ENCODE results near the gene BICRA.

The BICRA gene

GRCh38 chr19:47607564-47608073, 1.3 kb upstream of the BICRA start:
- H3K27ac ChIP-seq (ENCODE audit: low read length): peak overlapping the region; percentile 54
- H3K9ac ChIP-seq (ENCODE audit: low read depth, low read length): peak overlapping the region; percentile 93; the same call in 1 of the 2 replicates
- peaks cover 11% of the 10 kb centered on the region; the same call in 1 of the 2 replicates for H3K4me1 ChIP-seq (ENCODE audit: insufficient read depth, low read length)
- no peaks in the 10 kb centered on the region for H3K9me3 ChIP-seq (ENCODE audit: insufficient read depth, low read depth, low read length)
- no peaks in the 10 kb centered on the region for H3K36me3 ChIP-seq (ENCODE audit: insufficient read depth, low read depth, low read length)
- H3K4me3 ChIP-seq (ENCODE audit: low read length): peak overlapping the region; percentile 96
- H3K27me3 ChIP-seq (ENCODE audit: insufficient read depth, low read length): no peaks in the 10 kb centered on the region

- Histone ChIP-seq H3K27ac (ENCODE audit: low read length) (peak overlapping the region; percentile 54), H3K4me1 (ENCODE audit: insufficient read depth, low read length) (peaks cover 16% of the 10 kb centered on the region; the same call in 1 of the 2 replicates), H3K9ac (ENCODE audit: low read depth, low read length) (peak overlapping the region; percentile 93), H3K36me3 (ENCODE audit: insufficient read depth, low read depth, low read length) (no peaks in the 10 kb centered on the region), H3K4me3 (ENCODE audit: low read length) (peak overlapping the region; percentile 96), H3K9me3 (ENCODE audit: insufficient read depth, low read depth, low read length) (no peaks in the 10 kb centered on the region), H3K27me3 (ENCODE audit: insufficient read depth, low read length) (no peaks in the 10 kb centered on the region)
Observed at GRCh38 chr19:47608074-47608918, 638 bp upstream of the BICRA start.

DNA sequence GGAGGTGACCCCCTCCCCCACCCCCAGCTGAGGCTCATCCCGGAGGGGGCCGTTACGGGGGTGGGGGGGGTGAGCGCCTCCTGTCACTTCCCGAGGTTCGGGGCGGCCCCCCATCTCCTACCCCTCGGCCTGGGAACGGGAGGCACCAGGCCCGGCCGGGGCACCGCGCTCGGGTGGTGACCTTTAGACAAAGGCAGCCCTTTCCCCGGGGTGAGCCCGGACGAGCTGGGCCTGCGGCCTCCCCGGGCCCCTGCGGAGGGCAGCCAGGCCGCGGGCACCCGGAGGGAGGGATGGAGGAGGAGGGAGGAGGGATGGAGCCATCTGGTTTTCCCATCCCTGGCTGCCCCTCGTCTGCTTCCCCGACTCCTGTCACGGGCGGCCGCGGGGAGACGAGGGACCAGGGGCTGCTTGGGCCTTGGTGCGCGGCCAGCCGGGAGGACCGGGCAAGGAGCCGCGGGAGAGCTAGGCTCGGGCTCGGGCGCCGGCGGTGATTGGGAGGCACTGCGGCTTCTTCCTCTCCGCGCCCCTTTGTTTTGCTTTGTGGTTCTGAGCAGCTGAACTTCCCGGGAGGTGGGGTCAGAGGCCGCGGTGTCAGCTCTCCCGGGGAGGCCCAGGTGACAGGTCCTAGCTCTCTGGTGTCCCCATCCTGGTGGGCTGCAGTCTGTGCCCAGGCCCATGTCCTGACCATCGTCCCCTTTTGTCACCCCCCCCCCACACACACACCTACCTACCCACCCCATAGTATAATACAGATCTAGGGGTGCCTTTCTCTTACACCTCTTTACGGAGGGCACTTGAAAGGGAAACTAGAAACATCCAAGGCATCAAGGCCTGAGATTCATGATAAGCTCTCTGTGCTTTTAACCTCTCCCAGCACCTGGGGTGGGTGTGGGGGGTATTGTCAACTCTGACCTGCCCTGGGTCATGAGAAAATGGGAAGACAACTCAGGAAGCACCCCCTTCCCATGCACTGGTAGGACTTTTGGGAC, 1.3 kb downstream of the BICRA start:
- H3K36me3 ChIP-seq (ENCODE audit: insufficient read depth, low read depth, low read length): peaks cover 3% of the 10 kb centered on the region; the same call in 1 of the 2 replicates
- no peak overlapping the region for H3K27ac ChIP-seq (ENCODE audit: low read length)
- no peaks in the 10 kb centered on the region for H3K27me3 ChIP-seq (ENCODE audit: insufficient read depth, low read length)
- peak overlapping the region; percentile 83 for H3K9ac ChIP-seq (ENCODE audit: low read depth, low read length)
- no peaks in the 10 kb centered on the region for H3K9me3 ChIP-seq (ENCODE audit: insufficient read depth, low read depth, low read length)
- H3K4me3 ChIP-seq (ENCODE audit: low read length): peak overlapping the region; percentile 76
- peaks cover 24% of the 10 kb centered on the region; the same call in 1 of the 2 replicates for H3K4me1 ChIP-seq (ENCODE audit: insufficient read depth, low read length)

- H3K27me3 ChIP-seq (ENCODE audit: insufficient read depth, low read length): no peaks in the 10 kb centered on the region
- H3K9me3 ChIP-seq (ENCODE audit: insufficient read depth, low read depth, low read length): no peaks in the 10 kb centered on the region
- H3K36me3 ChIP-seq (ENCODE audit: insufficient read depth, low read depth, low read length): peaks cover 3% of the 10 kb centered on the region; the same call in 1 of the 2 replicates
- H3K4me3 ChIP-seq (ENCODE audit: low read length): peak overlapping the region; percentile 76
- H3K4me1 ChIP-seq (ENCODE audit: insufficient read depth, low read length): peaks cover 24% of the 10 kb centered on the region; the same call in 1 of the 2 replicates
- H3K27ac ChIP-seq (ENCODE audit: low read length): no peak overlapping the region
- H3K9ac ChIP-seq (ENCODE audit: low read depth, low read length): peak overlapping the region; percentile 83; the same call in 1 of the 2 replicates
Observed at GRCh38 chr19:47610902-47611301, 2.0 kb downstream of the BICRA start.

- Histone ChIP-seq H3K27me3 (ENCODE audit: insufficient read depth, low read length) (no peaks in the 10 kb centered on the region), H3K27ac (ENCODE audit: low read length) (peak overlapping the region; percentile 98), H3K9me3 (ENCODE audit: insufficient read depth, low read depth, low read length) (no peaks in the 10 kb centered on the region), H3K4me3 (ENCODE audit: low read length) (peak overlapping the region; percentile 44; the same call in 1 of the 2 replicates), H3K36me3 (ENCODE audit: insufficient read depth, low read depth, low read length) (peaks cover 3% of the 10 kb centered on the region; the same call in 1 of the 2 replicates), H3K9ac (ENCODE audit: low read depth, low read length) (peak overlapping the region; percentile 78), H3K4me1 (ENCODE audit: insufficient read depth, low read length) (peaks cover 31% of the 10 kb centered on the region; the same call in 1 of the 2 replicates)
Observed at GRCh38 chr19:47613165-47614020, 4.5 kb downstream of the BICRA start.

DNA sequence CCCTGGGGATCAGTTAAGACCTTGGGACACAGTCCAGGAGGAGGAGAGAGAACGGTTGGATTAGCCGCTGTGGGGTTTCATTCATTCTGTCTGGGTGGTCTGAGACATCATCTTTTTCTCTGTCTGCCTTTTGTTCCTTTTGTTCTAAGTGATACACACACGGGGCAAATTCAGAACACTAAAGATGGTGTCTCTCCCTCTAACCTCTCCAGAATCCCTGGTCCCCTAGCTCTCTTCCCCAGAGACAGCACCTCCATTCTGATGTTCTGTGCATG, 5.0 kb downstream of the BICRA start:
- Histone ChIP-seq H3K4me3 (ENCODE audit: low read length) (peak overlapping the region; percentile 44; the same call in 1 of the 2 replicates), H3K4me1 (ENCODE audit: insufficient read depth, low read length) (peaks cover 36% of the 10 kb centered on the region), H3K9me3 (ENCODE audit: insufficient read depth, low read depth, low read length) (no peaks in the 10 kb centered on the region), H3K27me3 (ENCODE audit: insufficient read depth, low read length) (no peaks in the 10 kb centered on the region), H3K36me3 (ENCODE audit: insufficient read depth, low read depth, low read length) (peaks cover 3% of the 10 kb centered on the region; the same call in 1 of the 2 replicates), H3K9ac (ENCODE audit: low read depth, low read length) (peak overlapping the region; percentile 78; the same call in 1 of the 2 replicates), H3K27ac (ENCODE audit: low read length) (peak overlapping the region; percentile 98)

- Histone ChIP-seq H3K4me1 (ENCODE audit: insufficient read depth, low read length) (peaks cover 38% of the 10 kb centered on the region), H3K9ac (ENCODE audit: low read depth, low read length) (no peak overlapping the region), H3K36me3 (ENCODE audit: insufficient read depth, low read depth, low read length) (peaks cover 3% of the 10 kb centered on the region; the same call in 1 of the 2 replicates), H3K27me3 (ENCODE audit: insufficient read depth, low read length) (no peaks in the 10 kb centered on the region), H3K4me3 (ENCODE audit: low read length) (no peak overlapping the region), H3K27ac (ENCODE audit: low read length) (no peak overlapping the region), H3K9me3 (ENCODE audit: insufficient read depth, low read depth, low read length) (no peaks in the 10 kb centered on the region)
Observed at GRCh38 chr19:47614559-47614958, 5.6 kb downstream of the BICRA start.

GRCh38 chr19:47615230-47615629, 6.3 kb downstream of the BICRA start:
- Histone ChIP-seq H3K4me3 (ENCODE audit: low read length) (no peak overlapping the region), H3K27me3 (ENCODE audit: insufficient read depth, low read length) (no peaks in the 10 kb centered on the region), H3K9ac (ENCODE audit: low read depth, low read length) (no peak overlapping the region), H3K36me3 (ENCODE audit: insufficient read depth, low read depth, low read length) (peaks cover 3% of the 10 kb centered on the region; the same call in 1 of the 2 replicates), H3K27ac (ENCODE audit: low read length) (no peak overlapping the region), H3K4me1 (ENCODE audit: insufficient read depth, low read length) (peaks cover 45% of the 10 kb centered on the region), H3K9me3 (ENCODE audit: insufficient read depth, low read depth, low read length) (no peaks in the 10 kb centered on the region)

GRCh38 chr19:47615714-47616113, 6.8 kb downstream of the BICRA start:
- H3K27ac ChIP-seq (ENCODE audit: low read length): no peak overlapping the region
- H3K9ac ChIP-seq (ENCODE audit: low read depth, low read length): no peak overlapping the region
- H3K4me1 ChIP-seq (ENCODE audit: insufficient read depth, low read length): peaks cover 46% of the 10 kb centered on the region

GRCh38 chr19:47618771-47619170, 9.8 kb downstream of the BICRA start:
- no peak overlapping the region for H3K27ac ChIP-seq (ENCODE audit: low read length)
- H3K36me3 ChIP-seq (ENCODE audit: insufficient read depth, low read depth, low read length): peaks cover 7% of the 10 kb centered on the region
- no peak overlapping the region for H3K9ac ChIP-seq (ENCODE audit: low read depth, low read length)
- H3K4me1 ChIP-seq (ENCODE audit: insufficient read depth, low read length): peaks cover 40% of the 10 kb centered on the region
- no peaks in the 10 kb centered on the region for H3K27me3 ChIP-seq (ENCODE audit: insufficient read depth, low read length)
- no peaks in the 10 kb centered on the region for H3K9me3 ChIP-seq (ENCODE audit: insufficient read depth, low read depth, low read length)
- H3K4me3 ChIP-seq (ENCODE audit: low read length): no peak overlapping the region

More at GRCh38 chr19:47615714-47616113, 6.8 kb downstream of the BICRA start:
- H3K27me3 ChIP-seq (ENCODE audit: insufficient read depth, low read length): no peaks in the 10 kb centered on the region
- H3K9me3 ChIP-seq (ENCODE audit: insufficient read depth, low read depth, low read length): no peaks in the 10 kb centered on the region
- H3K36me3 ChIP-seq (ENCODE audit: insufficient read depth, low read depth, low read length): peaks cover 3% of the 10 kb centered on the region; the same call in 1 of the 2 replicates
- no peak overlapping the region for H3K4me3 ChIP-seq (ENCODE audit: low read length)

Measured in iPS-20b (cell line).